Fibroblast of lung (primary cell): Measurements from ENCODE around the gene CCDC34.

Experiments used
- CTCF ChIP-seq, 2 donors: IDR thresholded peaks in 1 of 2; conservative IDR thresholded peaks in 1 of 2; 1 replicate in 1 of 2; 2 replicates in 1 of 2; pipeline ENCODE4 v1.5.1; 2011 to 2012; ENCODE audit warnings: low read length in 2 of 2, control low read depth in 1 of 2, inconsistent platforms in 1 of 2, low read depth in 1 of 2, mild to moderate bottlenecking in 1 of 2
- EZH2 ChIP-seq: IDR thresholded peaks from 2 replicates; pipeline ENCODE4 v1.5.1; 2012; ENCODE audit warnings: low read length, control low read depth, mild to moderate bottlenecking; ENCODE audit errors: missing control alignments

- TF ChIP-seq CTCF (conservative IDR thresholded peaks at IDR 0.05 in 1 of 2, IDR thresholded peaks at IDR 0.05 in 1 of 2; ENCODE audit: low read depth in 1 of 2, low read length in 2 of 2) (no peak), EZH2 (no peak)
Measured at GRCh38 chr11:27401833-27402316, 38.9 kb upstream of the CCDC34 start.
